ENCODE data around the gene NINL. TPM values are rescaled to one million over a fixed set of nuclear protein-coding genes. Genes with fewer than 3 reads are reported as not detected.
A peak's percentile ranks its signal among the peaks of the same experiment; 100 is the strongest.

NINL gene
- total RNA-seq, 1 donor from 2014 or later, result 47.0 TPM

DNA sequence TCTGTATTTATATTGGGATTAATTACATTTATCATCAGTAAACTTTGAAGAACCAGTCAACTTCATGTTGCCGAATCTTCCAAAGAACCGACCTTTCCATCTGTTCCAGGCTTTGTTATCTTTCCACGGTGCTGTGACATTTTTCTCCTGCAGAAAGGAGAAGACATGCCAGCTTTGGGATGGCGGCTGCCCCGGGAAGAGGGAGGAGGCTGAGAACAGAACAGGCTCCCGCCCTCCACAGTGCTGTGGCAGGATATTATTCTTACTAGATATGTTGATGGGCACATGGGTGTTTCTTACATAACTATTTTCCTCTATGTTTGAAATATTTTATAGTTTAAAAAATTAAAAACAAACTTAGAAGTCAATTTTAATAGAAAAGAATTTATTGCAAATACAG is 133.0 kb downstream of the NINL start:
- H3K9me3 Mint-ChIP-seq, result peaks cover 5% of the 10 kb centered on the region
- TF ChIP-seq, protein P1, sequence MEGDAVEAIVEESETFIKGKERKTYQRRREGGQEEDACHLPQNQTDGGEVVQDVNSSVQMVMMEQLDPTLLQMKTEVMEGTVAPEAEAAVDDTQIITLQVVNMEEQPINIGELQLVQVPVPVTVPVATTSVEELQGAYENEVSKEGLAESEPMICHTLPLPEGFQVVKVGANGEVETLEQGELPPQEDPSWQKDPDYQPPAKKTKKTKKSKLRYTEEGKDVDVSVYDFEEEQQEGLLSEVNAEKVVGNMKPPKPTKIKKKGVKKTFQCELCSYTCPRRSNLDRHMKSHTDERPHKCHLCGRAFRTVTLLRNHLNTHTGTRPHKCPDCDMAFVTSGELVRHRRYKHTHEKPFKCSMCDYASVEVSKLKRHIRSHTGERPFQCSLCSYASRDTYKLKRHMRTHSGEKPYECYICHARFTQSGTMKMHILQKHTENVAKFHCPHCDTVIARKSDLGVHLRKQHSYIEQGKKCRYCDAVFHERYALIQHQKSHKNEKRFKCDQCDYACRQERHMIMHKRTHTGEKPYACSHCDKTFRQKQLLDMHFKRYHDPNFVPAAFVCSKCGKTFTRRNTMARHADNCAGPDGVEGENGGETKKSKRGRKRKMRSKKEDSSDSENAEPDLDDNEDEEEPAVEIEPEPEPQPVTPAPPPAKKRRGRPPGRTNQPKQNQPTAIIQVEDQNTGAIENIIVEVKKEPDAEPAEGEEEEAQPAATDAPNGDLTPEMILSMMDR (conservative IDR thresholded peaks at IDR 0.05), result no peak
- no peak overlapping the region for H3K27ac Mint-ChIP-seq
- H3K27me3 Mint-ChIP-seq, result no peaks in the 10 kb centered on the region
- H3K36me3 Mint-ChIP-seq, result peaks cover 55% of the 10 kb centered on the region
- no peak overlapping the region for H3K4me3 Mint-ChIP-seq
- peaks cover 4% of the 10 kb centered on the region for H3K4me1 Mint-ChIP-seq (ENCODE audit: unreplicated experiment)
- DNase-seq (ENCODE audit: extremely low spot score, unreplicated experiment), result no peak

DNA sequence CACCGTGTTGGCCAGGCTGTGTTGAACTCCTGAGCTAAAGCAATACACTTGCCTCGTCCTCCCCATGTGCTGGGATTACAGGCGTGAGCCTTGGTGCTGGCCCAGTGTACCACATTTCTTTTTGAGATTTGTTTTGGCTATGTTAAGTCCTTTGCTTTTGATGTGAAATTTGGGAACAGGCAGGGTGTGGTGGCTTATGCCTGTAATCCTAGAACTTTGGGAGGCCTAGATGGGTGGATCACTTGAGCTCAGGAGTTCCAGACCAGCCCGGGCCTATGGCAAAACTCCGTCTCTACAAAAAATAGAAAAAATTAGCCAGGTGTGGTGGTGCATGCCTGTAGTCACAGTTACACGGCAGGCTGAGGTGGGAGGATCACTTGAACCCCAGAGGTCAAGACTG is 137.7 kb downstream of the NINL start:
- no peaks in the 10 kb centered on the region for H3K27me3 Mint-ChIP-seq
- no peak overlapping the region for H3K27ac Mint-ChIP-seq
- TF ChIP-seq, protein P1 (conservative IDR thresholded peaks at IDR 0.05), result no peak
- H3K4me3 Mint-ChIP-seq, result no peak overlapping the region
- H3K9me3 Mint-ChIP-seq, result peaks cover 9% of the 10 kb centered on the region
- no peak for DNase-seq (ENCODE audit: extremely low spot score, unreplicated experiment)
- peaks cover 54% of the 10 kb centered on the region for H3K36me3 Mint-ChIP-seq
- no peaks in the 10 kb centered on the region for H3K4me1 Mint-ChIP-seq (ENCODE audit: unreplicated experiment)

DNA sequence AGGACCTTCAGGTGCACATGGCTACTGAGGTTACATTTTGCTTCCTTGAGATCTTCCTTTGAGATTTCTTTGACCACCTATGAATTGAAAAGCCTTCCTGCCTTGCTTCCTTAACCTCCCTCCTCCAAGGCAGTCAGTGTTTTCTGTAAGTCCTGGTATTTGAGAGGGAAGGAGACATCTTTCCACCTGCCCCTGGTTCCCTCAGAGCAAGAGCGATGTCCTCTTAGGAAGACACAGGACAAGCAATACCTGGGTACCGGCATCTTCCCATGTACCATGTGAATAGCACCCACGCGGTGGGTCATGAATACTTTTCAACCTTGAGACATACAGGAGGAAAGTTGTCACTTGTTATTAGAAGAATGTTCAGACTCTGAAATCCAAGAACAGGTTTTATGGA is 140.8 kb downstream of the NINL start:
- no peak overlapping the region for H3K27ac Mint-ChIP-seq
- TF ChIP-seq, protein P1 (conservative IDR thresholded peaks at IDR 0.05), result no peak

DNA sequence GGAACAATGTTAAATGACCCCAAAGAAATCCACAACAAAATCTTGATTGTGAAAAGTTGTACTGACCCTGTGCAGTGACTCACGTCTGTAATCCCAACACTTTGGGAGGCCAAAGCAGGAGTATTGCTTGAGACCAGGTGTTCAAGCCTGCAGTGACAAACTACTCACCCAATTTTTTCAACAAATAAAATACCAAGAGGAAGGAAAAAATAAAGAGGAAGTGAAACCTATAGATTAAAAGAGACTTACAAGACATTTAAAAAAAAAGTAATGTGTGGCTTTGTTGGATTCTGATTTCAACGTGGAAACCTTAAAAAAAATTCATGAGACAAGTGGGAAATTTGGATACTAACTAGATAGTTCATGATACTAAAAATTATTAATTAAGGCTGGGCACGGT is 146.0 kb downstream of the NINL start:
- Mint-ChIP-seq H3K27ac (no peak overlapping the region), H3K4me1 (ENCODE audit: unreplicated experiment) (no peaks in the 10 kb centered on the region), H3K36me3 (peaks cover 11% of the 10 kb centered on the region), H3K27me3 (no peaks in the 10 kb centered on the region), H3K4me3 (no peak overlapping the region), H3K9me3 (no peaks in the 10 kb centered on the region)
- no peak for DNase-seq (ENCODE audit: extremely low spot score, unreplicated experiment)
- TF ChIP-seq, protein P1 (conservative IDR thresholded peaks at IDR 0.05), result no peak

More for the DNA sequence above, 140.8 kb downstream of the NINL start:
- no peaks in the 10 kb centered on the region for H3K27me3 Mint-ChIP-seq
- peaks cover 9% of the 10 kb centered on the region for H3K9me3 Mint-ChIP-seq
- H3K4me1 Mint-ChIP-seq (ENCODE audit: unreplicated experiment), result no peaks in the 10 kb centered on the region
- peaks cover 39% of the 10 kb centered on the region for H3K36me3 Mint-ChIP-seq
- no peak for DNase-seq (ENCODE audit: extremely low spot score, unreplicated experiment)
- H3K4me3 Mint-ChIP-seq, result no peak overlapping the region

DNA sequence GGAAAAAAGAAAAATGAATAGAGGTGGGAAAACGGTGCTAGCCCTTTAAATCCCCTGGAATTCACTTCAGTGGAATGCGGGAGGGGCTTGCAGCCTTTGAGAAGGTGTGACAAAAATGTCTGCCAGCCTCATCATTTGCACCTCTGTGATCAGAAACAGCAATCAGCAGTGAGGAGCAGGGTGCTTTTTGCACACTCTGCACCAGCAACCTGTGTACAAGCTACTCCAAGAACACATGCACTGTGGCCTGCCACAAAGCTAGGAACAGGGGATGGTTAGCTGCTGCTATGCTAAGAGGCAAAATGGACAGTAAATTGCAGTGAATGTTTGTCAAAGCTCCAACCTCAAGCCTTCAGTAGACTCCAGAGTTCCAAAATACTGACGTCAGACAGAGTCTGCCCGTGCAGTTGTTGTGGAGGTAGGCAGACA is 148.2 kb downstream of the NINL start:
- Mint-ChIP-seq H3K27me3 (no peaks in the 10 kb centered on the region), H3K4me1 (ENCODE audit: unreplicated experiment) (no peaks in the 10 kb centered on the region), H3K9me3 (no peaks in the 10 kb centered on the region), H3K4me3 (peak overlapping the region; percentile 5), H3K27ac (peak overlapping the region; percentile 89), H3K36me3 (peaks cover 16% of the 10 kb centered on the region)
- DNase-seq (ENCODE audit: extremely low spot score, unreplicated experiment), result no peak
- TF ChIP-seq, protein P1 (conservative IDR thresholded peaks at IDR 0.05), result no peak

DNA sequence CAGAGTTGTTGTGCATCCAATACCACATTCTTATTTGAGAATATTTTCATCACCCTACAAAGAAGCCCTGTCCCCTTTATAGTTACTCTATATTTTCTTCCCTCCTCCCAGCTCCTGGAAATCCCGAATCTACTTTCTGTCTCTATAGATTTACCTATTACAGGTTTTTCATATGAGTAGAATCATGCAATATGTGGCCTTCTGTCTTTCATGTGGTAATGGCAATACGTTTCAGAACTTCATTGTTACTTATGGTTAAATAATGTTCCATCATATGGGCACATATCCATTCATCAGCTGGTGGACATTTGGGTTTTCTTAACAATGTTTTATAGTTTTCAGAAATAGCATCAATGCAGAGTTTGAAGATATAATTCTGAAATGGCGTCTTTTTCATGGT is 160.8 kb downstream of the NINL start:
- H3K36me3 Mint-ChIP-seq, result peaks cover 19% of the 10 kb centered on the region
- DNase-seq (ENCODE audit: extremely low spot score, unreplicated experiment), result no peak
- H3K9me3 Mint-ChIP-seq, result no peaks in the 10 kb centered on the region
- H3K4me3 Mint-ChIP-seq, result no peak overlapping the region
- no peak overlapping the region for H3K27ac Mint-ChIP-seq
- TF ChIP-seq, protein P1 (conservative IDR thresholded peaks at IDR 0.05), result no peak
- H3K4me1 Mint-ChIP-seq (ENCODE audit: unreplicated experiment), result no peaks in the 10 kb centered on the region
- H3K27me3 Mint-ChIP-seq, result no peaks in the 10 kb centered on the region
